ENCODE data around the gene TMEM204.

Gene TMEM204

DNA sequence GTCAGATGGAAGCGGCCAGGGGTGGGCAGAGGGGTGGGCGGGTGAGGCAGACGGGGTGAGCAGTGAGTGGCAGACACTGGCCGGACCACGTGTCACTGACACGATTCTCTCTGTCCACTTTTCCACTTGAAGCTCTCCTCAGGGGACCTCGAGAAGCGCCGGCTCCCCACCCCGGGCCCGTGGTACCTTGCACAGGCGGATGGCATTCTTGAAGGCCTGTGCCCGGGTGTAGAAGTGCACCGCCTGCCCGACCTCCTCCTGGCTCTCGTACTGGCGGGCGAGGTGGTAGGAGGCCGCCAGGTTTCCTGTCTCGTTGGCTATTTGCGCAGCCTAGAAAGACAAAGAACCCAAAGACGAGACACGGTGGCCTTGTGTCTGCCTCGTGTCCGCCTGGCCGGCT lies 9.1 kb upstream of the TMEM204 start:
- no peak for DNase-seq

GRCh38 chr16:1525871-1526607 lies 7.4 kb upstream of the TMEM204 start:
- DNase-seq, result no peak

GRCh38 chr16:1526608-1527555 lies 6.6 kb upstream of the TMEM204 start:
- no peak for DNase-seq

DNA sequence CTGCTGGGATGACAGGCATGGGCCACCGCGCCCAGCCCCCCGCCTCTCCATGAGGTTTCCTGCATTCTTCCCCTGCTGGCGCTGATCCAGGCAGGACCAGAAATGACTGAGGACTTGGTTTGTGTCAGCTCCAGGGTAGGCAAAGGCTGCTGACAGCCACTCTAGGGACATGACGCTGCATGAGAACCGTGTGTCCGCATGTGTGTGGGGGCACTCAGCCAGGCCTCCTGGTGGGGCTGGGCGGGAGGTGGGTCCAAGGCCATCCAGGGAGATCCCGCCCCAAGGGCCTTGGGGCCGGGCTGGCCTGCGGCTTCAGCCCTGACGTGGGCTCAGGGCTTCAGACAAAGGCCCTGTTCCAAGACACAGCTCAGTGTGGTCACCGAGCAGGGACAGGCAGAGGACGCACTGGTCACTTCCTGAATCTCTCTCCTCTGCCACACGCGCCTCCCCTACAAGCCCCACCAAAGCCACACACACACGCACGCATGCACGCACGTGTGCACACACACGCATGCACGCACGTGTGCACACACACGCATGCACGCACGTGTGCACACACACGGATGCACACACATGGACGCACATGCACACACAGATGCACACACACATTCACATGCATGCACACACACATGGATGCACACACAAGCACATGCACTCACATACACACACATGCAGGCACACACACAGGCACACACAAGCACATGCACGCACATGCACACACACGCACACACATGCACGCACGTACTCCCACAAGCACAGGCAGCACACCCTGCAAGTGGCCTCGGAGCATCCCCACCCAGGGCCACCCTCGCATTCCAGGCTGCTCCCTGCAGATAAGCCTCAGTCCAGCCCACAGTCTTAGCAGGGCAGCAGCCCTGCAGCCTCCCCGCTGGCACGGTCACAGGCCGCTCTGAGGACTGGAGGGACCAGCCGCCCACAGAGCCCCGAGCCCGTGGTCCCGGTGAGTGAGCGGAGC lies 5.3 kb upstream of the TMEM204 start:
- no peak for DNase-seq

DNA sequence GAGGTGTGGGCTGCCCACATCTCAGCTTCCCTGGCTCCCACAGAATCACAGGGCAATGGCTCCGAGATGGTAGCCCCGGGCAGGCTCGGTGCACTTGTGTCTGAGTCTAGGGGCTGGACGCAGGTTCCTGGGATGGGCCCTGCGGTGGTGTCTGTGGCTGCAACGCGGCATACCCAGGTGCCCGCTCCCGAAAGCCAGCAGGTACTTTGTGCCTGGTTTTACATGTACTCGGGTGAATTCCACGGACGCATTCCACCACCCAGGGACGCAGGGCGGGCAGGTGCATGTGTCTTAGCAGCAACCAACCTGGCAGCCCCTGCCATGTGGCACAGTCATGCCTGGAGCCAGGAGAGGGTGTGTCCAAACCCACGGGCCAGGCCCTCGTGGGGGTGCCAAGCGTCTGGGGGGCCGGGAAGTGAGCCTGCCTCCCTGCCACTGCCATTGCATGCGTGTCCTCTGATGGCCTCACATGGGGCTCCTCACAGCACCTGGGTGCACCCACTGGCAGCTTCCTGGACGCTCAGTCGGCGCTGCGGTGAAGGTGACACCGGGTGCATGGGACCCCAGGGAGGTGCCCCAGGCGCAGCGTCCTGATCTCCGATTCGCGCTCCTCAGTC lies 4.4 kb upstream of the TMEM204 start:
- no peak for DNase-seq

DNA sequence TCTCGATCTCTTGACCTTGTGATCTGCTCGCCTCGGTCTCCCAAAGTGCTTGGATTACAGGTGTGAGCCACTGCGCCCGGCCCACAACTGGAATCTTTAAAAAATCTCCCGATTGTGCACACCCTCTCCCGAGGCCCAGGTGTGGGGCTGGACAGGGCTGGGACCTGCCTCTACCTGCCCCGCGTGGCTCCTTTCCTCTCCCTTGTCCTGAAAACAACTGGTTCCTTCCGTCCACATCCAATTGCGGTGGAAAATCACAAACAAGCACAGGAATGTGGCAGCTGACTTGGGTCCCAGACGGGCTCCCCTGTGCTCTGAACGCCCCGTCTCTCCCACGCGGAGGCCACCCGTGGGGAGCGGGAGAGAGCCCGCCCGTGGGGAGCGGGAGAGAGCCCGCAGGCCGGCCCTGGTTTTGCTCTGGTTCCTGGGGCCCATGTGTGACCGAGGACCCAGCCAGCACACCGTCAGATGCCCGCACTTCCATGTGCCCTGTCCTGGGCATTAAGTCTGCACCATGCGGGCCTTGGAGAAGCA lies 3.0 kb upstream of the TMEM204 start:
- no peak for DNase-seq

GRCh38 chr16:1530883-1531637 lies 2.4 kb upstream of the TMEM204 start:
- no peak for DNase-seq

DNA sequence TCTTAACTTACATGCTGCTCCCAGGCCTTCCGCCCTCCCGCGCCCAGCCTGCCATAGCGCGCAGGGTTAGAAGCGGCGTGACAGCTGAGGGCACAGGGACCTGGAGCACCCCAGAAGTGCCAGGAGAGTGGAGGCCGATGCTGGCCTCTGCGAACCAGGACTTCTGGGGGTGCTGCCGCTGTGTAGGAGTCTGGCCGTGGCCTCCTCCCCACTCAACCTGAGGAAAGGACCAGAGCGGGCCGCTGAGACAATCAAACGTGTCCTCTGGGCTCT lies 1.9 kb upstream of the TMEM204 start:
- DNase-seq, result no peak

GRCh38 chr16:1532081-1532760 lies 1.2 kb upstream of the TMEM204 start:
- DNase-seq, result no peak

- DNase-seq, result no peak
These were observed 695 bp upstream of the TMEM204 start for GRCh38 chr16:1532771-1533170.

DNA sequence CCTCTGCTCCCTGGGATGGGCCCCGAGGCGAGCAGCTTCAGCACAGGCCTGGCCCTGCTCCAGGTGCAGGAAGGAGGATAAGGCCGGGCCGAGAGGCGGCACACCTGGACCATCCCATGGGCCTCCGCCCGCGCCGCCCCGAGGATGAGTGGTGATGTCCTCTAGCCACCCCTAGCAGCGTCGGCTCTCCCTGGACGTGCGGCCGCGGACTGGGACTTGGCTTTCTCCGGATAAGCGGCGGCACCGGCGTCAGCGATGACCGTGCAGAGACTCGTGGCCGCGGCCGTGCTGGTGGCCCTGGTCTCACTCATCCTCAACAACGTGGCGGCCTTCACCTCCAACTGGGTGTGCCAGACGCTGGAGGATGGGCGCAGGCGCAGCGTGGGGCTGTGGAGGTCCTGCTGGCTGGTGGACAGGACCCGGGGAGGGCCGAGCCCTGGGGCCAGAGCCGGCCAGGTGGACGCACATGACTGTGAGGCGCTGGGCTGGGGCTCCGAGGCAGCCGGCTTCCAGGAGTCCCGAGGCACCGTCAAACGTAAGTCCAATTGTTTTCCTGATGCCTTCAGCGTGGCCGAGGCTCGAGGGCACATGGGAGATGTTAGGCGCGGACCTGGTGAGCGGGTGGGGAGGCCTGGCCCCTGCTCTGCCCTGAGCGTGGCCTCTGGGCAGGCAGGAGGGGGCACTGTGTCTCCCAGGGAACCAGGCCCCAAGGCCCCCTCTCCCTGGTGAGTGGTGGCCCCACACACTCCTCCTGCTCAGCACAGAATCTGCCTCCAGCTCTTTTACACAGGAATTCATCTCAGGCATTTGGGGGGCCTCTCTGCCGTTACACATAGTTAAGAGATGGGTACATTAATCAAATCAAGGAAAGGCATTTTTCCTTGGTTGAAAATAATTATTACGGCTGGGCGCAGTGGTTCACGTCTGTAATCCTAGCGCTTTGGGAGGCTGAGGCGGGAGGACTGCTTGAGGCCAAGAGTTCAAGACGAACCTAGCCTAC lies 855 bp downstream of the TMEM204 start:
- no peak for DNase-seq

DNA sequence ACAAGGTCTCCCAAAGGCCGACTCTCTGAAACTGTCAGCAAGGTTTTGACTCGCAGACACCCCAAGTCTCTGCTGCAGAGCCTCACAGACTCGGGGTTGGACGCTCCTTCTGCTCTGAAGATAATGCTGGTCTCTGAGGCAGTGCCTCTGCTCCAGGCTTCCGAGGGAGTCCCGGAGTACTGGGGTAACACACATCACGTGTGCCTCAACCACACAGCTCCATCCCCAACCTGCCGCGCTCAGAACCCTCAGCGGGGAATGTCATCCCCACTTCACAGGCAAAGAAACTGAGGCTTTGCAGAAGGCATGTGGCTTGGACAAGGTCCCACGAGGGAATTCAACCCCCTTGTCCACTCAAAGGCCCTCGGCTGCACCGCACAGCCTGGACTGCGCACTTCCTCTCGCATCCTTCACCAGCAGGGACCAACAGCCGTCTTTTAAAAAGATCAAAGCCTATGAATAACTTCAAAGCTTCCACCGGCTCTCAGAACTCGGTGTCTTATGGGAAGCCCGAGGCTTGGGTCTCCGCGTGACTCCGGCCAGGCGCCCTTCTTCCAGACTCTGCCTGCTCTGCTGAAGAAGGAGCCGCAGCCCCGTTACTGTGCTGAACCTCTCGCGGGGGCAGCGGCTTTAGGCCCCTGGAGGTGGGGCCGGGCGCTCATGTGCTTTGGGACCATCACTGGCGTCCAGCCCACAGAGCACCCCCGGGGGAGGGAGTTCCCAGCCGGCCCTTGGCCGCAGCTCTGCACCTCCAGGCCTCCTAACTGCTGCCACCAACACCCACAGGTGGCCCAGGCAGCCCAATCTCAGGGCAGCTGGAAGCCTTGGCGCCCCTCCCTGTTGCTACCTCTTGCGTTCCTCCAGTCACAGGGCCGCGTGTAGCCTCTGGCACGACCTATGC lies 2.2 kb downstream of the TMEM204 start:
- DNase-seq, result no peak

- no peak for DNase-seq
These were observed 3.1 kb downstream of the TMEM204 start for GRCh38 chr16:1536601-1537000.

- no peak for DNase-seq
These were observed 3.7 kb downstream of the TMEM204 start for GRCh38 chr16:1537138-1537577.

DNA sequence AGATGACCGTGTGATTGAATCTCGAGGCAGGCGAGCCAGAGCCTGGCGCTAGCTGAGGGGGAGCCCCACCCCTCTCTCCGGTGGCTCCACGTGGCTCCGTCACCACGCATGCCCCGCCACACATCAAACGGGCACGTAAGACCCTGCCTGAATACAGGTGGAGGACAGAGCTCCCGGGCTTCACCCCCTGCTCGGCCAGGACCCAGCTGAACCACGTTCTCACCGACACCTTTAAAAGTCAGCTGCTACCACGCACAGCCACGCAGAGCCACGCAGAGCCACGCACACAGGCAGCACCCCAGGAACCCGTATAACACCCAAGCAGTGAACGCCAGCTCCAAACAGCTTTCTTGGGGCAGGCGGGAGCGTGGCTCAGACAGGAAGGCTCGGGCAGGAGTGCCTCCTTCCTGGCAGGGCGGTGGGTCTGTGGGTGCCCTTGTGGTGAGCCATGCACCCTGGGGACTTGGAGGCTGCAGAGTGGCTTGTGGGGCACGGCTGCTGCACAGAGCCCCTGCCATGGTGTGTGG lies 4.4 kb downstream of the TMEM204 start:
- DNase-seq, result no peak

GRCh38 chr16:1538804-1539520 lies 5.5 kb downstream of the TMEM204 start:
- DNase-seq, result peak; percentile 24

DNA sequence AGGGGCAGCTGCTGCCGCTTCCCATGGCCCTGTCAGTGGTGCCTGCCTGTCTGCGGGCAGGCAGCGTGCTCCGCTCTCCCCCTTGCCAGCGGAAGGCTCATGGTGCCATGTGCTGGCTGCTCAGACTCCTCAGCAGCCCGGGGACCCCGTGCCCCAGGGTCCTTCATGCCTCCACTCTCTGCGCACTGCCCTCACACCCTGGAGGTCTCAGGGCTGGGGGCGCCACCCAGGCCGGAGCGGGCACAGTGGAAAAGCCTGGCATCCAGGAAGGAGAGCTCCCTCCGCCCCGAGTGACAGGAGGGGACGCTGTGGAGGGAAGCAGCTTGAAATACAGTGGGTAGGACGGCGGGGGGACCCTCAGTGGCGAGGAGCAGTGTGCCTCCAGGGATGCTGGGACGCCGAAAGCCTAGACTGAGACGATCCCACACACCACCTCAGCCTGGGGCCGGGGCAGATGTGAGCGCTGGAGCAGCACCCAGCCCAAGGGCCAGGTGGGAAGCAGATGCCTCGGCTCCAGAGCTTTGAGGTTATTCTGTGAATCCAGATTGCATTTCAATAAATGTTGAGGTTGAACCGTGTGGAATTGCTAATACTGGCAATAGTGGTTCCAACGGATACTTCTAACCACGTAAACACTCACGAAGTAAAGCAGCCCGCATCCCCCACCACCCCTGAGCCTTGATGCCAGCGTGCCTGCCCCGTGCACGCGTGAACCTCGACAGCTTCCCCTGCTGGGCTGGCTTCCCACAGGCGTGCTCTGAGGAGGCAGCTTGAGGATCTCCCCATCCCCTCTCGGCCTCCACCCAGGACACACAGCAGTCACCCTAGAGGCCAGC lies 6.5 kb downstream of the TMEM204 start:
- no peak for DNase-seq
